GM18907 (cell line): ENCODE data around the gene ITGA5.

Experiments used
- ATAC-seq: cut with Tn5 transposase; IDR thresholded peaks from one replicate; pipeline ENCODE4 v1.9.1; 2021; ENCODE audit warnings: mild to moderate bottlenecking, moderate library complexity; ENCODE audit not compliant: unreplicated experiment

The ITGA5 gene

GRCh38 chr12:54412786-54413185 is 6.3 kb downstream of the ITGA5 start:
- no peak for ATAC-seq

GRCh38 chr12:54412348-54412747 is 6.7 kb downstream of the ITGA5 start:
- ATAC-seq, result no peak

- no peak for ATAC-seq
Observed at GRCh38 chr12:54411391-54412241, 7.5 kb downstream of the ITGA5 start.

- ATAC-seq, result no peak
Observed at GRCh38 chr12:54409267-54409666, 9.8 kb downstream of the ITGA5 start.

GRCh38 chr12:54407183-54407905 is 11.7 kb downstream of the ITGA5 start:
- no peak for ATAC-seq

- no peak for ATAC-seq
Observed at GRCh38 chr12:54405573-54405972, 13.5 kb downstream of the ITGA5 start.

GRCh38 chr12:54405106-54405505 is 14.0 kb downstream of the ITGA5 start:
- no peak for ATAC-seq

GRCh38 chr12:54404061-54405004 is 14.7 kb downstream of the ITGA5 start:
- no peak for ATAC-seq

GRCh38 chr12:54401119-54401518 is 17.9 kb downstream of the ITGA5 start:
- ATAC-seq, result no peak

- peak; percentile 78 for ATAC-seq
Observed at GRCh38 chr12:54398995-54399793, 19.9 kb downstream of the ITGA5 start.

GRCh38 chr12:54398218-54398617 is 20.8 kb downstream of the ITGA5 start:
- no peak for ATAC-seq

- no peak for ATAC-seq
Observed at GRCh38 chr12:54397157-54397556, 21.9 kb downstream of the ITGA5 start.

GRCh38 chr12:54395545-54395944 is 23.5 kb downstream of the ITGA5 start:
- ATAC-seq, result no peak

GRCh38 chr12:54394986-54395385 is 24.1 kb downstream of the ITGA5 start:
- no peak for ATAC-seq

GRCh38 chr12:54394281-54394719 is 24.8 kb downstream of the ITGA5 start:
- ATAC-seq, result no peak

- no peak for ATAC-seq
Observed at GRCh38 chr12:54393743-54394142, 25.3 kb downstream of the ITGA5 start.

- ATAC-seq, result no peak
Observed at GRCh38 chr12:54393207-54393609, 25.9 kb downstream of the ITGA5 start.

- no peak for ATAC-seq
Observed at GRCh38 chr12:54392485-54393206, 26.4 kb downstream of the ITGA5 start.
